ENCODE measurements around the gene UROD.

UROD gene

GRCh38 chr1:45008516-45008915 is 3.5 kb upstream of the UROD start:
- Histone ChIP-seq H3K27ac (ENCODE audit: low read depth, low read length) (no peak overlapping the region), H3K79me2 (ENCODE audit: control insufficient read depth, insufficient read depth, low read length, unreplicated experiment) (peaks cover 22% of the 10 kb centered on the region), H3K4me1 (ENCODE audit: control insufficient read depth, insufficient read depth, low read length, unreplicated experiment) (peaks cover 11% of the 10 kb centered on the region), H3K4me3 (ENCODE audit: low read depth, low read length) (no peak overlapping the region), H3K36me3 (ENCODE audit: insufficient read depth, low read length) (peaks cover 2% of the 10 kb centered on the region; the same call in 1 of the 2 replicates), H2AFZ (ENCODE audit: low read length, unreplicated experiment) (no peak overlapping the region), H3K27me3 (ENCODE audit: insufficient read depth, low read length) (no peaks in the 10 kb centered on the region)

GRCh38 chr1:45009296-45009865 is 2.7 kb upstream of the UROD start:
- Histone ChIP-seq H3K27me3 (ENCODE audit: insufficient read depth, low read length) (no peaks in the 10 kb centered on the region), H3K36me3 (ENCODE audit: insufficient read depth, low read length) (no peaks in the 10 kb centered on the region; the same call in 1 of the 2 replicates), H3K27ac (ENCODE audit: low read depth, low read length) (no peak overlapping the region), H3K4me3 (ENCODE audit: low read depth, low read length) (peak overlapping the region; percentile 89; the same call in 1 of the 2 replicates), H3K4me1 (ENCODE audit: control insufficient read depth, insufficient read depth, low read length, unreplicated experiment) (peaks cover 17% of the 10 kb centered on the region), H2AFZ (ENCODE audit: low read length, unreplicated experiment) (no peak overlapping the region), H3K79me2 (ENCODE audit: control insufficient read depth, insufficient read depth, low read length, unreplicated experiment) (peaks cover 28% of the 10 kb centered on the region)

- Histone ChIP-seq H2AFZ (ENCODE audit: low read length, unreplicated experiment) (peak overlapping the region; percentile 83), H3K36me3 (ENCODE audit: insufficient read depth, low read length) (no peaks in the 10 kb centered on the region; the same call in 1 of the 2 replicates), H3K27me3 (ENCODE audit: insufficient read depth, low read length) (no peaks in the 10 kb centered on the region), H3K4me1 (ENCODE audit: control insufficient read depth, insufficient read depth, low read length, unreplicated experiment) (peaks cover 17% of the 10 kb centered on the region), H3K79me2 (ENCODE audit: control insufficient read depth, insufficient read depth, low read length, unreplicated experiment) (peaks cover 30% of the 10 kb centered on the region), H3K27ac (ENCODE audit: low read depth, low read length) (no peak overlapping the region), H3K4me3 (ENCODE audit: low read depth, low read length) (peak overlapping the region; percentile 89)
Observed at GRCh38 chr1:45009956-45010854, 1.8 kb upstream of the UROD start.

- Histone ChIP-seq H3K79me2 (ENCODE audit: control insufficient read depth, insufficient read depth, low read length, unreplicated experiment) (peaks cover 33% of the 10 kb centered on the region), H3K4me1 (ENCODE audit: control insufficient read depth, insufficient read depth, low read length, unreplicated experiment) (peaks cover 17% of the 10 kb centered on the region), H3K36me3 (ENCODE audit: insufficient read depth, low read length) (peaks cover 4% of the 10 kb centered on the region; the same call in 1 of the 2 replicates), H3K4me3 (ENCODE audit: low read depth, low read length) (peak within 1 kb of the TSS; percentile 89), H3K27me3 (ENCODE audit: insufficient read depth, low read length) (no peaks in the 10 kb centered on the region), H2AFZ (ENCODE audit: low read length, unreplicated experiment) (peak within 1 kb of the TSS; percentile 96), H3K27ac (ENCODE audit: low read depth, low read length) (peak within 1 kb of the TSS; percentile 66)
Observed at GRCh38 chr1:45010855-45011811, 921 bp upstream of the UROD start, which contains the start of gene HECTD3. TSS of gene HECTD3 (minus strand) at chr1:45011324. CDS start at chr1:45011257, 67 bp downstream.

- Histone ChIP-seq H3K79me2 (ENCODE audit: control insufficient read depth, insufficient read depth, low read length, unreplicated experiment) (peaks cover 33% of the 10 kb centered on the region), H3K27ac (ENCODE audit: low read depth, low read length) (peak overlapping the region; percentile 66), H3K4me1 (ENCODE audit: control insufficient read depth, insufficient read depth, low read length, unreplicated experiment) (peaks cover 17% of the 10 kb centered on the region), H3K4me3 (ENCODE audit: low read depth, low read length) (peak overlapping the region; percentile 89), H2AFZ (ENCODE audit: low read length, unreplicated experiment) (peak overlapping the region; percentile 55), H3K27me3 (ENCODE audit: insufficient read depth, low read length) (no peaks in the 10 kb centered on the region), H3K36me3 (ENCODE audit: insufficient read depth, low read length) (peaks cover 4% of the 10 kb centered on the region; the same call in 1 of the 2 replicates)
Observed at GRCh38 chr1:45012639-45013278, 705 bp downstream of the UROD start.

GRCh38 chr1:45013551-45014209 is 1.6 kb downstream of the UROD start:
- Histone ChIP-seq H2AFZ (ENCODE audit: low read length, unreplicated experiment) (no peak overlapping the region), H3K4me3 (ENCODE audit: low read depth, low read length) (peak overlapping the region; percentile 89), H3K36me3 (ENCODE audit: insufficient read depth, low read length) (peaks cover 4% of the 10 kb centered on the region; the same call in 1 of the 2 replicates), H3K27me3 (ENCODE audit: insufficient read depth, low read length) (no peaks in the 10 kb centered on the region), H3K4me1 (ENCODE audit: control insufficient read depth, insufficient read depth, low read length, unreplicated experiment) (peaks cover 17% of the 10 kb centered on the region), H3K27ac (ENCODE audit: low read depth, low read length) (no peak overlapping the region), H3K79me2 (ENCODE audit: control insufficient read depth, insufficient read depth, low read length, unreplicated experiment) (peaks cover 33% of the 10 kb centered on the region)

GRCh38 chr1:45014321-45015028 is 2.4 kb downstream of the UROD start:
- Histone ChIP-seq H3K27ac (ENCODE audit: low read depth, low read length) (no peak overlapping the region), H3K4me3 (ENCODE audit: low read depth, low read length) (no peak overlapping the region), H2AFZ (ENCODE audit: low read length, unreplicated experiment) (no peak overlapping the region), H3K4me1 (ENCODE audit: control insufficient read depth, insufficient read depth, low read length, unreplicated experiment) (peaks cover 17% of the 10 kb centered on the region), H3K27me3 (ENCODE audit: insufficient read depth, low read length) (no peaks in the 10 kb centered on the region), H3K79me2 (ENCODE audit: control insufficient read depth, insufficient read depth, low read length, unreplicated experiment) (peaks cover 33% of the 10 kb centered on the region), H3K36me3 (ENCODE audit: insufficient read depth, low read length) (0 out of 2 replicates have a peak, but pooled peaks cover 4% of the 10 kb centered on the region)

GRCh38 chr1:45015683-45016082 is 3.6 kb downstream of the UROD start:
- H3K4me1 ChIP-seq (ENCODE audit: control insufficient read depth, insufficient read depth, low read length, unreplicated experiment), result peaks cover 17% of the 10 kb centered on the region
- no peak overlapping the region for H2AFZ ChIP-seq (ENCODE audit: low read length, unreplicated experiment)
- no peaks in the 10 kb centered on the region for H3K27me3 ChIP-seq (ENCODE audit: insufficient read depth, low read length)
- H3K4me3 ChIP-seq (ENCODE audit: low read depth, low read length), result no peak overlapping the region
- H3K27ac ChIP-seq (ENCODE audit: low read depth, low read length), result no peak overlapping the region
- H3K79me2 ChIP-seq (ENCODE audit: control insufficient read depth, insufficient read depth, low read length, unreplicated experiment), result peaks cover 23% of the 10 kb centered on the region
- H3K36me3 ChIP-seq (ENCODE audit: insufficient read depth, low read length), result 0 out of 2 replicates have a peak, but pooled peaks cover 4% of the 10 kb centered on the region

- H2AFZ ChIP-seq (ENCODE audit: low read length, unreplicated experiment), result no peak overlapping the region
- H3K4me3 ChIP-seq (ENCODE audit: low read depth, low read length), result no peak overlapping the region
- peaks cover 17% of the 10 kb centered on the region for H3K4me1 ChIP-seq (ENCODE audit: control insufficient read depth, insufficient read depth, low read length, unreplicated experiment)
- 0 out of 2 replicates have a peak, but pooled peaks cover 4% of the 10 kb centered on the region for H3K36me3 ChIP-seq (ENCODE audit: insufficient read depth, low read length)
- H3K27me3 ChIP-seq (ENCODE audit: insufficient read depth, low read length), result no peaks in the 10 kb centered on the region
- no peak overlapping the region for H3K27ac ChIP-seq (ENCODE audit: low read depth, low read length)
- H3K79me2 ChIP-seq (ENCODE audit: control insufficient read depth, insufficient read depth, low read length, unreplicated experiment), result peaks cover 23% of the 10 kb centered on the region
Observed at GRCh38 chr1:45016090-45016697, 4.1 kb downstream of the UROD start.

Measured in ACC112 (cell line).